Tibial artery (tissue), 4 donors: ENCODE measurements around the gene PCDHGB5.
"Not testable (repeated sequence)": the region's sequence is repeated elsewhere in the genome, so short reads cannot be mapped to it uniquely, and the experiment has no call there.

Experiments
- DNase-seq, 2 donors: peaks; one replicate each; pipeline ENCODE4 v3.0.0-alpha.2; 2019
- H3K27ac ChIP-seq, 2 donors: fragments of 200-600 bp; sonication (generic) in 1 of 2; 1 replicate in 1 of 2; 2 replicates in 1 of 2; pipeline ENCODE4 v1.5.1; 2018 to 2019; ENCODE audit warnings: mild to moderate bottlenecking in 1 of 2
- H3K27me3 ChIP-seq, 2 donors: fragments of 200-600 bp; sonication (generic) in 1 of 2; one replicate each; pipeline versions ENCODE4 v1.5.1 to v1.6.0; 2016 to 2019
- H3K36me3 ChIP-seq, 3 donors: fragments of 200-600 bp; sonication (generic) in 2 of 3; one replicate each; pipeline ENCODE4 v1.5.1; 2016 to 2019; ENCODE audit warnings: mild to moderate bottlenecking in 2 of 3
- H3K4me1 ChIP-seq, 4 donors: fragments of 200-600 bp; sonication (generic) in 2 of 4; 1 replicate in 3 of 4; 2 replicates in 1 of 4; pipeline ENCODE4 v1.5.1; 2016 to 2019
- H3K4me3 ChIP-seq, 2 donors: fragments of 200-600 bp; sonication (generic) in 1 of 2; 1 replicate in 1 of 2; 2 replicates in 1 of 2; pipeline ENCODE4 v1.5.1; 2018 to 2019; ENCODE audit warnings: mild to moderate bottlenecking in 2 of 2
- H3K9me3 ChIP-seq, 3 donors: fragments of 200-600 bp; sonication (generic) in 1 of 3; one replicate each; pipeline ENCODE4 v1.5.1; 2016 to 2019
- intact Hi-C: fragments of 100-400 bp; cut with DNase I; formaldehyde crosslinking; loops from one replicate; pipeline ENCODE4 v1.15.0; 2023; ENCODE audit warnings: low total_unique reads
- TF ChIP-seq, protein P1 (sequence below), 2 experiments: fragments of 200-600 bp in 1 of 2; fragments of 450-650 bp in 1 of 2; IDR thresholded peaks; one replicate each; pipeline ENCODE4 v1.5.1; 2017 to 2019; ENCODE audit warnings: antibody characterized with exemption in 2 of 2, mild to moderate bottlenecking in 1 of 2, moderate library complexity in 1 of 2

PCDHGB5 gene

DNA sequence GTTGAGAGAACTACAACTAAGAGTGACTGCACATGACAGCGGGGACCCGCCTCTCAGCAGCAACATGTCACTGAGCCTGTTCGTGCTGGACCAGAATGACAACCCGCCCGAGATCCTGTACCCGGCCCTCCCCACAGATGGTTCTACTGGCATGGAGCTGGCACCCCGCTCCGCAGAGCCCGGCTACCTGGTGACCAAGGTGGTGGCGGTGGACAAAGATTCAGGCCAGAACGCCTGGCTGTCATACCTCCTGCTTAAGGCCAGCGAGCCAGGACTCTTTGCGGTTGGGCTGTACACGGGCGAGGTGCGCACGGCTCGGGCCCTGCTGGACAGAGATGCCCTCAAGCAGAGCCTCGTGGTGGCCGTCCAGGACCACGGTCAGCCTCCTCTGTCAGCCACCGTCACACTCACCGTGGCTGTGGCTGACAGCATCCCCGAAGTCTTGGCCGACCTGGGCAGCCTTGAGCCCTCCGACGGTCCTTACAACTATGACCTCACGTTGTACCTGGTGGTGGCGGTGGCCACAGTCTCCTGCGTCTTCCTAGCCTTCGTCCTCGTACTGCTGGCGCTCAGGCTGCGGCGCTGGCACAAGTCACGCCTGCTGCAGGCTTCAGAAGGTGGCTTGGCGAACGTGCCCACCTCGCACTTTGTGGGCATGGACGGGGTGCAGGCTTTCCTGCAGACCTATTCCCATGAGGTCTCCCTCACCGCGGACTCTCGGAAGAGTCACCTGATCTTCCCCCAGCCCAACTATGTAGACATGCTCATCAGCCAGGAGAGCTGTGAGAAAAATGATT, 13.1 kb upstream of the PCDHGB5 start:
- peaks cover 37 to 98% (median 89%) of the 10 kb centered on the region in 3 donors for H3K9me3 ChIP-seq
- no peak overlapping the region for H3K27ac ChIP-seq
- no peaks in the 10 kb centered on the region for H3K27me3 ChIP-seq
- no peaks in the 10 kb centered on the region for H3K4me1 ChIP-seq
- H3K36me3 ChIP-seq: peaks cover 4 to 66% (median 64%) of the 10 kb centered on the region in 3 donors
- intact Hi-C loops: no loop called here
- no peak for DNase-seq
- TF ChIP-seq, protein P1, sequence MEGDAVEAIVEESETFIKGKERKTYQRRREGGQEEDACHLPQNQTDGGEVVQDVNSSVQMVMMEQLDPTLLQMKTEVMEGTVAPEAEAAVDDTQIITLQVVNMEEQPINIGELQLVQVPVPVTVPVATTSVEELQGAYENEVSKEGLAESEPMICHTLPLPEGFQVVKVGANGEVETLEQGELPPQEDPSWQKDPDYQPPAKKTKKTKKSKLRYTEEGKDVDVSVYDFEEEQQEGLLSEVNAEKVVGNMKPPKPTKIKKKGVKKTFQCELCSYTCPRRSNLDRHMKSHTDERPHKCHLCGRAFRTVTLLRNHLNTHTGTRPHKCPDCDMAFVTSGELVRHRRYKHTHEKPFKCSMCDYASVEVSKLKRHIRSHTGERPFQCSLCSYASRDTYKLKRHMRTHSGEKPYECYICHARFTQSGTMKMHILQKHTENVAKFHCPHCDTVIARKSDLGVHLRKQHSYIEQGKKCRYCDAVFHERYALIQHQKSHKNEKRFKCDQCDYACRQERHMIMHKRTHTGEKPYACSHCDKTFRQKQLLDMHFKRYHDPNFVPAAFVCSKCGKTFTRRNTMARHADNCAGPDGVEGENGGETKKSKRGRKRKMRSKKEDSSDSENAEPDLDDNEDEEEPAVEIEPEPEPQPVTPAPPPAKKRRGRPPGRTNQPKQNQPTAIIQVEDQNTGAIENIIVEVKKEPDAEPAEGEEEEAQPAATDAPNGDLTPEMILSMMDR (IDR thresholded peaks at IDR 0.05): no peak
- no peak overlapping the region for H3K4me3 ChIP-seq

DNA sequence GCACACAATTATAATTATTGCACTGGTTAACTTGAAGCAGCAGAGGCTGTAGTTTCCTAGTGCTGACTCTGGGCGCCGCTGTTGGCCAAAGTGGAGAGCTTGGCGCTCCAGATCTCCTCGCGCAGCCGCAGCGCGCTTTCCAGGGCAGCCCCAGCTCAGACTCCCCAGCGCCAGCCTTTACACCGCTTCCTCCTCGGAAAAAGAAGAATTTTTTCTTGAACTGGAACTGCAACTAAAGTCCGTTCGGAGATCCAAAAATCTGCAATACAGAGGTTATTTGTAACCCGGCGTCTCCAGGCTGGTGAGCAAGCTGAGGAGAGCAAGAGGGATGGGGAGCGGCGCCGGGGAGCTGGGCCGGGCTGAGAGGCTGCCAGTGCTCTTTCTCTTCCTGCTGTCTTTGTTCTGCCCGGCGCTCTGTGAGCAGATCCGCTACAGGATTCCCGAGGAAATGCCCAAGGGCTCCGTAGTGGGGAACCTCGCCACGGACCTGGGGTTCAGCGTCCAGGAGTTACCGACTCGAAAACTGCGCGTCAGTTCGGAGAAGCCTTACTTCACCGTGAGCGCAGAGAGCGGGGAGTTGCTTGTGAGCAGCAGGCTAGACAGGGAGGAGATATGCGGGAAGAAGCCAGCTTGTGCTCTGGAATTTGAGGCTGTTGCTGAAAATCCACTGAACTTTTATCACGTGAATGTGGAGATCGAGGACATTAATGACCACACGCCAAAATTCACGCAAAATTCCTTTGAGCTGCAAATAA, 10.0 kb upstream of the PCDHGB5 start, which contains the start of gene PCDHGB4:
PCDHGB4 (plus strand) TSS at position 142 of the 755 bp plus-strand sequence; CDS start at position 329, 187 bp downstream.
- Histone ChIP-seq H3K36me3 (peaks cover 5 to 78% (median 74%) of the 10 kb centered on the region in 3 donors), H3K9me3 (peaks cover 37 to 98% (median 86%) of the 10 kb centered on the region in 3 donors)
- intact Hi-C loops, H3K4me1 ChIP-seq, H3K4me3 ChIP-seq, H3K27me3 ChIP-seq, DNase-seq, H3K27ac ChIP-seq: not testable (repeated sequence)

DNA sequence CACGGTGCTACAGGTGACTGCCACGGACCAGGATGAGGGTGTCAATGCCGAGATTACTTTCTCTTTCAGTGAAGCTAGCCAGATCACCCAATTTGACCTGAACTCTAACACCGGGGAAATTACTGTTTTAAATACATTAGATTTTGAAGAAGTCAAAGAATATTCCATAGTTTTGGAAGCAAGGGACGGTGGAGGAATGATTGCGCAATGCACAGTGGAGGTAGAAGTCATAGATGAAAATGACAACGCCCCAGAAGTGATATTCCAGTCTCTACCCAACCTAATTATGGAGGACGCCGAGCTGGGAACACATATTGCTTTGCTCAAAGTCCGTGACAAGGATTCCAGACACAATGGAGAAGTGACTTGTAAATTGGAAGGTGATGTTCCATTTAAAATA, 9.1 kb upstream of the PCDHGB5 start:
- intact Hi-C loops: no loop called here
- Histone ChIP-seq H3K9me3 (peaks cover 35 to 98% (median 86%) of the 10 kb centered on the region in 3 donors), H3K27me3 (no peaks in the 10 kb centered on the region)

DNA sequence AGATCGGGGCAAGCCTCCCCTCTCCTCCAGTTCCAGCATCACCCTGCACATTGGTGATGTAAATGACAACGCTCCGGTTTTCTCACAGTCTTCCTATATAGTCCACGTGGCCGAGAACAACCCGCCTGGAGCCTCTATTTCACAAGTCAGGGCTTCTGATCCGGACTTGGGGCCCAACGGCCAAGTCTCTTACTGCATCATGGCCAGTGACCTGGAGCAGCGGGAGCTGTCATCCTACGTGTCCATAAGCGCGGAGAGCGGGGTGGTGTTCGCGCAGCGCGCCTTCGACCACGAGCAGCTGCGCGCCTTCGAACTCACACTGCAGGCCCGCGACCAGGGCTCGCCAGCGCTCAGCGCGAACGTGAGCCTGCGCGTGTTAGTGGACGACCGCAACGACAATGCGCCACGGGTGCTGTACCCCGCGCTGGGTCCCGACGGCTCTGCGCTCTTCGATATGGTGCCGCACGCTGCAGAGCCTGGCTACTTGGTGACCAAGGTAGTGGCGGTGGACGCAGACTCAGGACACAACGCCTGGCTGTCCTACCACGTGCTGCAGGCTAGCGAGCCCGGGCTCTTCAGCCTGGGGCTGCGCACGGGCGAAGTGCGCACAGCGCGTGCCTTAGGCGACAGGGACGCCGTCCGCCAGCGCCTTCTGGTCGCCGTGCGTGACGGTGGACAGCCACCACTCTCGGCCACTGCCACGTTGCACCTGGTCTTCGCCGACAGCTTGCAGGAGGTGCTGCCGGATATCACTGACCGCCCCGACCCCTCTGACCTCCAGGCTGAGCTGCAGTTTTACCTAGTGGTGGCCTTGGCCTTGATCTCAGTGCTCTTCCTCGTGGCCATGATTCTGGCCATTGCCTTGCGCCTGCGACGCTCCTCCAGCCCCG, 8.3 kb upstream of the PCDHGB5 start:
- DNase-seq: no peak
- H3K27me3 ChIP-seq: no peaks in the 10 kb centered on the region
- H3K4me1 ChIP-seq: no peaks in the 10 kb centered on the region
- H3K27ac ChIP-seq: no peak overlapping the region
- no peak overlapping the region for H3K4me3 ChIP-seq
- H3K36me3 ChIP-seq: peaks cover 4 to 74% (median 66%) of the 10 kb centered on the region in 3 donors
- H3K9me3 ChIP-seq: peaks cover 35 to 98% (median 86%) of the 10 kb centered on the region in 3 donors
- intact Hi-C loops: no loop called here
- TF ChIP-seq, protein P1 (IDR thresholded peaks at IDR 0.05): no peak

More for the DNA sequence above, 9.1 kb upstream of the PCDHGB5 start:
- Histone ChIP-seq H3K4me3 (no peak overlapping the region), H3K27ac (no peak overlapping the region), H3K36me3 (peaks cover 4 to 78% (median 70%) of the 10 kb centered on the region in 3 donors), H3K4me1 (no peaks in the 10 kb centered on the region)
- no peak for DNase-seq
- TF ChIP-seq, protein P1 (IDR thresholded peaks at IDR 0.05): no peak

DNA sequence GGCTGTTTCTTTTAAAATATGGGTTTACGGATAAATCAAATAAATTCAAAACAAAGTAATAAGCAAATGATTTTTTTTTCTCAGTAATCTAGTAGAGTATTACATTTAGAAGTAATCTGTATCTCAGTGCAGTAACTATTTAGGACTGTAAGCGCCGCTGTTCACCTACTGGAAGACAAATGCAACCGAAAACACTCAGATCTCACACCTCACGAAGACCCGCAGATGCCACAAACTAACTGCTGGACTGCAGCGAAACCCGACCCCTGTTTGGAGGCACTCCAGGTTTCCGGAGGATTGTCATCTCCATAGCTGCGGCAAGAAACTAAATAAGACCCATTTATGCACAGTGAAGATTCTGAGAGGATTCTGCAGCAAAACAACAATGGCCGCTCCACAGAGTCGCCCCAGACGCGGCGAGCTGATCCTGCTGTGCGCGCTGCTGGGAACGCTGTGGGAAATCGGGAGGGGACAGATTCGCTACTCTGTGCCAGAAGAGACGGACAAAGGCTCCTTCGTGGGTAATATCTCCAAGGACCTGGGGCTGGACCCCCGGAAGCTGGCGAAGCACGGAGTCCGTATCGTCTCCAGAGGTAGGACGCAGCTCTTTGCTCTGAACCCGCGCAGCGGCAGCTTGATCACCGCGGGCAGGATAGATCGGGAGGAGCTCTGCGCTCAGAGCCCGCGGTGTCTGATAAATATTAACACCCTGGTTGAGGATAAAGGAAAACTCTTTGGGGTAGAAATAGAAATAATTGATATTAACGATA, 5.1 kb upstream of the PCDHGB5 start, which contains the start of gene PCDHGA8:
PCDHGA8 (plus strand) TSS at position 205 of the 770 bp plus-strand sequence; CDS start at position 386, 181 bp downstream.
- H3K9me3 ChIP-seq: peaks cover 35 to 98% (median 84%) of the 10 kb centered on the region in 3 donors
- no peaks in the 10 kb centered on the region for H3K4me1 ChIP-seq
- no peaks in the 10 kb centered on the region for H3K27me3 ChIP-seq
- no peak for DNase-seq
- TF ChIP-seq, protein P1 (IDR thresholded peaks at IDR 0.05): no peak
- intact Hi-C loops: no loop called here
- H3K4me3 ChIP-seq: no peak within 1 kb of the TSS
- H3K36me3 ChIP-seq: peaks cover 4 to 63% (median 45%) of the 10 kb centered on the region in 3 donors
- H3K27ac ChIP-seq: no peak within 1 kb of the TSS
